ENCODE data around the gene IER3IP1.
"Not testable (repeated sequence)": the region's sequence is repeated elsewhere in the genome, so short reads cannot be mapped to it uniquely, and the experiment has no call there.

Gene IER3IP1, protein sequence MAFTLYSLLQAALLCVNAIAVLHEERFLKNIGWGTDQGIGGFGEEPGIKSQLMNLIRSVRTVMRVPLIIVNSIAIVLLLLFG

DNA sequence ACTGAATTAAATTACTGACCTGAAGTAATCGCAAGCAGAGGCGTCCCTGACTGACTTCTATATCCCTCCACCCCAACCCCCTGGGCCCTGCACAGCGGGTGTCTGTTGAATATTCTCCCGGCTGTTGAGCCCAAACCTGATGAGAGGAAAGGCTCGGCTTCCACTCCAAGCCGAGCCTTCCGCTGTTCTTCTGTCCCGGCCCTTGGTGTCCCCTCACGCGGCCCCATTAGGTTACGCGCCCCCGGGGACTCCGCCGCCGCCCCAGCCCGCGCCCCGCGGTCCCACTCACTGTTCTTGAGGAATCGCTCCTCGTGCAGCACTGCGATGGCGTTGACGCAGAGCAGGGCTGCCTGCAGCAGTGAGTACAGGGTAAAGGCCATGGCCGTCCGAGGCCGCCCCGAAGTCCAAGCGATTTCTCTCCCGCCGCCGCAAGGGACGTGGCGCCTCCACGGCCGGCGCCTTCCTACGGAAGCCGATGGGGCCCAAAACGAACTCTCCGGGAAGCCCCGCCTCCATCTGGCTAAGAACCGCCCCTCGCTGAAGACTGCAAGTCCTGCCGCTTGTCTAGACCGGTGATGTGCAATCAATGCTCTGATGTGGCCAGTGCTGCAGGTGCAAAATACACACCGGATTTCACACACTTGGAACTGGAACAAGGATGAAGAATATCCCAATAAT lies at the start of gene IER3IP1:
Gene IER3IP1, minus strand, starts transcription at position 467 of the 678 bp plus-strand sequence. Its CDS starts 87 bp downstream, at position 380.
- DNase-seq (ENCODE audit: low spot score), result peak; percentile 91

DNA sequence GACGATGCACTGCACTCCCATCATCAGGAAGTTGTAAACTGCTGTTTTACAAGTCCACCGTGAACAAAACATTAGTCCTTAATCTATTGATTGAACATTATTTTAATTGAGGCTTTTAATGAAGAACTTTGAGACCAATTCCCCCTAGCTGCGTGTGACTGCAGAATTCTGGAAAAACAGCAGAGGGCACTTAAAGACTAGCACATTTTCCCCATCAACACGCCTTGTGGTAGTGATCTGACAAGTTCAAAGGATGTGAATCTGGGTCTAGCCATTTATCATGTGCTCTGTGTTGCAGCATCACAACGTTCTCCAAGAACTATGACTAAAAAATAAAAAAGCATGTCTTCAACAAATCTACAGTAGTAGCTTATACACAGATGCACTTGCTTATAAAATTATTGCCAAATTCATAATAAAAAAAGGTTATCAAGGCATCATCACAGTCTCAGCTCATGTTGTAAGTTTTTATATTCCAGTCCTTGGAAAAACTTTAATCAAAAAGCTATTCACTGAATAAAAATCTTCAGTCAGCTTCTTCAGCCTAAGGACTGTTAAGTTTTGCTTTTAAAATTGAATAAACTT lies 39.5 kb upstream of the IER3IP1 start:
- peak; percentile 3 for DNase-seq (ENCODE audit: low spot score)

DNA sequence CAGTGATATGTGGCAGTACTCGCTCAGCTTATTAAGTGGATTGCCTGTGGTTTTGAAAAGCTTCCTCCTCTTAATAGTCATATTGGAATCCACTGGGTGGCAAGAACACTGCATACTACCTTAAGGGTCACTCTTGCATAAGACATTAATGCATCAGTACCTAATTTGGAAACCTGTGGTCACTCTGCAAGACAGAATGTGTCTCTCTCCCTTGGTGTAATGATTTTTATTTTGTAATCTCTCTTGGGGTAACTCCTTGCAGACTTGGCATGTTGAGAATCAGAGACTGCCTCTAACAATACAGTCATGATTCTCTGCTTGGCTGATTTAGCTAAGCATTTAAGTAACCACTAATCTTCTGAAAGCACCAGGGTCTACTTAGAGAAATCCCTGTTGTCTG lies 33.0 kb upstream of the IER3IP1 start:
- no peak for DNase-seq (ENCODE audit: low spot score)

DNA sequence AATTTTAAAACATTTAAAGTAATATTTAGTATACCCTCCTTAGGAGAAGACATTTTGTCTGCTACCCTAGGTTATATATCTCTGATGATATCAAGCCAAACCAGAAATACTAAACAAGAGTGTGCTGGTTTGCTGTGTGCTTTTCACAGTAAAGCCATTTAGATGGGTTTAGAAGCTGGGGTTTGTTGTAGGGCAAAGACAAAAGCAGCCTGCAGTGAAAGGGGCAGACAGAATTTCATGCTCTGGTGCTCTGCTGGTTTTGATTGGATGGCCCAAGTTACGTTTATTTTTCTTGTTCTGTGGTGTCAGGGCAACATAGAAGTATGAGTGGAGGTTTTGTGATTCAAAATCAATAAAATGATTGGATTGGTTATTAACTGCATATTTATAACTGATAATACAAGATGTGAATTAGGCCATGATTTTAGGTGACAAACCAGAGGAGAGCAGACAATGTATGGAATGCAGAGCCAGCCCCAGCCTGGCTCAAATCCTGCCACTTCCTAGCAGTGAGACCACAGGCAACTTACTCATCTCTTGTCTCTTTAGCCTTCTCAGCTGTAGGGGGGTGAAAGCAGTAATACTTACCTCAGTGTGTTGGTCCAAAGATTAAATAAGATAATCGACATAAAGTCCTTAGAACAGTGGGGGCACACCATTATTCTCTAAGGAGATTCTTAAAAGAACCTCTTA lies 30.9 kb upstream of the IER3IP1 start:
- DNase-seq (ENCODE audit: low spot score), result no peak

DNA sequence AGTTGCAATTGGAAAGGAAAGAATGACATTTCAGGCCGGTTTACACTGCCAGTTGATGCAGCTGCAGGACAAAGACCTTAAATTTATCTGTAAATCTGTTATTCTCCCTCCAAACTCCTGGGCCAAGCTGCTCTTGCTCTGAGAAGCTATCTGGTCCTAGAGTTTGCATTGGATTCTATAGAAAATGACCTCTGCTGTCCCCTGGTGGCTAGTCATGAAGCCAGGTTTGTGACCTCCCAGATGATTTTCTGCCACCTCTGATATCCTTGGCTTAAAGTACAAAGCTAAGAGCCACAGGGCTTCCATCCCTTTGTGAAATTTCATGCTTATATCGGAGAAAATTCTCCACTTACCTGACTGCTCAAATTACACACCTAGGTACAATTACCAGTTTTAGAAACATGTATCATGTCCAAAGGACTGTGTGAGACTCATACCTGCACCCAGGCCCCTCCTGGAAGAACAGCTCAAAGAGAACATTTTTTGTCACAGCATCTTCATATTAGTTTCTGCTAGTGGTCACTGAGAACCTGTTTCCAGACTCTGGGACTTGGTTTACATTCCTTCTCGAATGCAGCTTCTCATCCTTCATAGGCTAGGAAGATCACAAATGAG lies 28.9 kb upstream of the IER3IP1 start:
- DNase-seq (ENCODE audit: low spot score), result peak; percentile 41

DNA sequence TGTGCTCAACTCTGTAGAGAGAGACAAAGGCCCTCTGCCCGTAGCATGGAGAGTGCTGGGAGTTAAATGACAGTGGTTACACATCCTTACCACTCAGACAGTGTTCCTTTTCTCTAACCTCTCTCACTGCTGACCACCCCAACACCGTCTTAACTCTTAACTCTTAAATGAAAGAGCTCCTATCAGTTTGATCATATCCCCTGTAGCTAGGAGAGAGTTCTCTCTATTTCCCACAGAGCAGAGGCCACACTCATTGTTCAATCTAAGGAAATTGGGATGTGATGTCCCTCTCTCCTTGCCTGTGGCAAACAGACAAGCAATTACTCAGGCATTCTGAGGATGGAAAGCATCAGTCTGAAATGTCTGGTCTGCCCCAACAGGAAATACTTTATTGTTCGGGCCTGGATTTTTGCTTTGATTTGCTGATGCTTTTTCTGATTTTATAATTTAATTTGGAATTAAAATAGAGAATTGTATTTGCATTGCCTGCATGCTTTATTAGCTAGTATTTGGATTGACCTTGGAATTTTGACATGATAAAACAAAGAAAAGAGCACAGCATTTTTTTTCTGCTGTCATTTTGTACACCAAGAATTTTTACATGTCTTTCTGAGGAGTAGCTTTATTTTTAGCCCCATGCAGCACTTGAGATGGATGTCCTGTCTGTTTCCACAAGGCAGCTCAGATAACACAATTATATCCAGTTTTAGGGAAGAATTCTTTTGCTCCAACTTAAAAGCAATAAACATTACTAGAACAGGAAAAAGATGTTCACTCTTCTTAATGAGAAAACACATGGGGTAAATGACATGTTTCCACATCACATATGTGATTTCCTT lies 27.7 kb upstream of the IER3IP1 start:
- no peak for DNase-seq (ENCODE audit: low spot score)

DNA sequence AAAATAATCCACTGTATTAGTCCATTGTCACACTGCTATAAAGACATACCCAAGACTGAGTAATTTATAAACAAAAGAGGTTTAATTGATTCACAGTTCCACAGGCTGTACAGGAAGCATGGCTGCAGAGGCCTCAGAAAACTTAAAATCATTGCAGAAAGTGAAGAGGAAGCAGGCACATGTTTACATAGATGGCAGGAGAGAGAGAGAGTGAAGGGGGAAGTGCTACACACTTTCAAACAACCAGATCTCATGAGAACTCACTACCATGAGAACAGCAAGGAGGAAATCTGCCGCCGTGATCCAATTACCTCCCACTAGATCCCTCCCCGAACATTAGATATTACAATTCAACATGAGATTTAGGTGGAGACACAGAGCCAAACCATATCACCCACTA lies 19.8 kb upstream of the IER3IP1 start:
- DNase-seq (ENCODE audit: low spot score), result not testable (repeated sequence)

DNA sequence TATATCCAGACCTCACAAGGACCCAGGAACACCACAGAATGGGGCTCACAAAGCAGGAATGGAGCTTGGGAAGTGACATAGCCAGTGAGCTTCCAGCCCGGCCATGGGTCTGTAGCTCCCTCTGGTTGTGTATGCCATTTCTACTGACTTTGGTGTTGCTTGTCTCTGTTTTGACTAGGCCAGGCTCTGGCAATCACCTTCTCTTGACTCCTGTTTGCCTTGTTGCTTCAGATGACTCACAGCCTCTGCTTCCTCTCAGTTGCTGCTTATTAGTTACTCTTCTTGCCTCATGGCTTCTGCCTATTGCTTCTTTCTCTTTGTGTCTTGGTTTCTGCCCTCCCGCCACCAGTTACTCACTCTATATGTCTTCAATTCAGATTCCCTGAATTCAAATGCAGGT lies 15.8 kb upstream of the IER3IP1 start:
- DNase-seq (ENCODE audit: low spot score), result no peak

DNA sequence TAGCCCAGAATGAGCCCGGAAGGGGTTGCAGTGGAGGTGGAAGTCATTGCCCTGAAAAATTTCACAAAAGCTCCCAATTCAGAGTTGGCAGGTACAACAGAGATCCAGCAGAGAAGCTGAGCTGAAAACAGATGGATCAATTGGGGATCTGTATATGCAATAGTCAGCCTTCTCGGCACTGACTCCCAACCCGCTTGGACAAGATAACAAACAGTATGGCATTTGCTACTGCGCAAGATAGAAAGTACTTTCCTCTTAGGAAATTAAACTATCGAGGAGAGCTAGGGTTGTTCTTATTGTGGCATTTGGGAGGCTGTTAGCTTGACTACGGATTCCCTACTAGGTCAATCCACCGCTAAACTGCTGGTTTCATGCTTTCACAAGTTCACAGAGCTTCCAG lies 11.6 kb upstream of the IER3IP1 start:
- DNase-seq (ENCODE audit: low spot score), result no peak

DNA sequence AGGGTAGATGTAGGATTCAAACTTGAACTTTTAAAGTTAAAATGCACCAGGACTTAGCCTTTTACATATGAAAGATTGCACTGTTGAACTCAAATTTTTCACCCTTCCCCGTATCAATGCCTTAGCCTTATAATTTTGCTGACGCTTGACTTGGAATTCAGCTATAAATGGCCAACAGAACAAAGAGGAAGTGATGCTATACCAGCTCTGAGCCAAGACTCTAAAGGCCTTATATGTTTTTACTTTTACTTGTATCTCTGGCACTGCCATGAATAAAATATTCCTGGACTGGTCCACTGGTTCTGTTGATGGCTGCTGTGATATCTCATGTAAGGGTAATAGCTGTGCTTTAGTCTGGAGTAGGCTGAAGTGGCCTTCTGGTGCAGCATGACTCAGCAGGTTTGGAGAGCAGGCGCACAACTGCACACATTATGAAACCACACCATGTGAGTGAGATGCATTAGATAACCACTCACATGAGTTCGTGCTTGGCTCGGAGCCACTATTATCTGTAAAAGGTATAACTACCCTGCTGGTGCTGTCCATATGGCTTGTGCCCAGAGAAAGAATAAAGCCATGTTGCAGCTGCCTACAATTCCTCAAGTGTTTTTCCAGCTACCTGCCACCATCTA lies 8.4 kb upstream of the IER3IP1 start:
- DNase-seq (ENCODE audit: low spot score), result no peak

DNA sequence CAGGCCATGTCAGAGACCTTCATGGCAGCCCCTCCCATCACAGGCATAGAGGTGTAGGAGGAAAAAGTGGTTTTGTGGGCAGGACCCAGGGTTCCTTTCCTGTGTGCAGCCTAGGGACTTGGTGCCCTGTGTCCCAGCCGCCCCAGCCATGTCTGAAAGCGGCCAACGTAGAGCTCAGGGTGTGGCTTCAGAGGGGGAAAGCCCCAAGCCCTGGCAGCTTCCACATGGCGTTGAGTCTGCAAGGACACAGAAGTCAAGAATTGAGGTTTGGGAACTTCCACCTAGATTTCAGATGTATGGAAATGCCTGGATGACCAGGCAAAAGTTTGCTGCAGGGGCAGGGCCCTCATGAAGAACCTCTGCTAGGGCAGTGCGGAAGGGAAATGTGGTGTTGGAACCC lies 6.0 kb upstream of the IER3IP1 start:
- not testable (repeated sequence) for DNase-seq (ENCODE audit: low spot score)

DNA sequence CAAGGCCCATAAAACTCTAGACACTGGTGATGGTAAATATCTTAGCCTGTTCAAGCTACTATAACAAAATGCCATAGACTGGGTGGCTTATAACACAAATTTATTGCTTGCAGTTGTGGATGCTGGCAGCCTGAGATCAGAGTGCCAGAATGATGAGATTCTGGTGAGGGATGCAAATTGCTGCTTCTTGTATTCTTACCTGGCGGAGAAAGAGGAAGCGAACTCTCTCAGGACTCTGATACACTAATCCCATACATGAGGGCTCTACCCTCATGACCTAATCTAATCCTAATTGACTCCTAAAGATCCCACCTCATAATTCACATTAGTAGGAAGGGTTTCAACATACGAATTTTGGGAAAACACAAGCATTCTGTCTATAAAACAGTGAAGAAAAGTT lies 4.6 kb upstream of the IER3IP1 start:
- no peak for DNase-seq (ENCODE audit: low spot score)

DNA sequence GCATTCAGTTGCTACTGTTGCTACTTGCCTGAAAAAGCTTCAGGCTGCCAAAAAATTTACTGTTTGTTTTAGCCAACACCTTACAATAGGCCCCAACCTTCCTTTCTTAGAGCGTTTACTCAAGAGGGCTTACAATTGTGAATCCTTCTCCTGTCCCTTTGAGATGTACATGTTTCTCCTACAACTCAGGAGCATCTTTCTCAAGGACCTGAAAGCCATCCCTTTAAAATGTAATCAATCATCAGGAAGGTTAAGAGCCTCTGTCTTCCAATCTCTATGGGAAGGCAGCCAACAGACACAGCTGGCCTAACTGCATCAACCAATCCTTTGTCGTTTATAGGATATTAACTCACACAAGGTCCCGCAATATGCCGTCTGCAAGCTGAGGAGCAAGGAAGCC lies 3.4 kb upstream of the IER3IP1 start:
- no peak for DNase-seq (ENCODE audit: low spot score)

DNA sequence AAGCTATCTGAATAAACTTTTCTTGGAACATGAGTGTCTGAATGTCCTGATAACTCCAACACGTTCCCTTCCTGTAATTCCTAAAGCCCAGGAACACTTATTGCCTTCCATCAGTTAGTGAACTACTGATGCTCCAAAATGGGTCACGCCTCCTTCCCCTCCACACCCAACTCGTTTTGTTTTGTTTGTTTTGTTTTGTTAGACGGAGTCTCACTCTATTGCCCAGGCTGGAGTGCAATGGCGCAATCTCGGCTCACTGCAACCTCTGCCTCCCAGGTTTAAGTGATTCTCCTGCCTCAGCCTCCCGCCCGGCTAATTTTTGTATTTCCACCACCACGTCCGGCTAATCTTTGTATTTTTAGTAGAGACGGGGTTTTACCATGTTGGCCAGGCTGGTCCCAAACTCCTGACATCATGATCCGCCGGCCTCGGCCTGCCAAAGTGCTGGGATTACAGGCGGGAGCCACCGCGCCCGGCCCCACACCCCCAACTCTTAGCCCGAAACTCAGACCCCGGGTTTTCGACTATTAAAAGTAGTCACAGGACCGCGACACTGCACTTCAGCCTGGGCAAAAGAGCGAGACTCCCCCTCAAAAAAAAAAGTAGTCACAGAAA lies 774 bp downstream of the IER3IP1 start:
- no peak for DNase-seq (ENCODE audit: low spot score)

DNA sequence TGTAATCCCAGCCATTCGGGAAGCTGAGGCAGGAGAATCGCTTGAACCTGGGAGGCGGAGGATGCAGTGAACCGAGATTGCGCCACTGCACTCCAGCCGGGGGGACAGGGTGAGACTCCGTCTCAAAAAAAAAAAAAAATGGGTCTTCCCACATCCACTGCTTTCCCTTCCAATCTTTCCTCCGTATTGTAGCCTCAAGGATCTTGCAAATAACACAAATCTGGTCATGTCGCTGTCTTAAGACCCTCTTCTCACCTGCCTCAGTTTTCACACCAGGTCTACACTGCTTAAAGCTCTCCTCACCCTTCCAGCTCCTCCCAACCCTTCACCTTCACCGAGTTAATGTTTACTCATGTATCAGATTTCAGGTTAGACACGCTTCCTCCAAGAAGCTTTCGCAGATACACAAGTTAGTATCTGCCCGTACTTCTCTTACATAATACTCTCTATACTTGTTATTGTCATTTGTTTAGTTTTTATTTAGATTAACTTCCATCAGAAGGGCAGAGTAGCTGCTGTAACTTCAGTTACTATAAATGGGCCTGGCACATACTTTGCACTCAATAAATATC lies 1.5 kb downstream of the IER3IP1 start:
- no peak for DNase-seq (ENCODE audit: low spot score)

DNA sequence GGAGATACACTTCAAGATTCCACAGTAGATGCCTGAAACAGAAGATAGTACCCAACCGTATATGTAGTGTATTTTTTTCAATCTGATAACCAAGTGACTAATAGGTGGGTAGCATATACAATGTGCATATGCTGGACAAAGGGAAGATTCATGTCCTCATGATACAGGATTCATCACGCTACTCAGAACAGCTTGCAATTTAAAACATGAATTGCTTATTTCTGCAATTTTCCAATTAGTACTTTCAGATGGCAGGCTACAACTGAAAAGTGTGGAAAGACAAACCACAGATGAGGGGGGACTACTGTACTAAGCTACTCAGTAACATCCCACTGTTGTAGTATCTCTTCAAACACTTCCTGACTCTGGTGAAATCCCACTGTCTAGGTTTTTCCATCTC lies 3.7 kb downstream of the IER3IP1 start:
- DNase-seq (ENCODE audit: low spot score), result no peak

DNA sequence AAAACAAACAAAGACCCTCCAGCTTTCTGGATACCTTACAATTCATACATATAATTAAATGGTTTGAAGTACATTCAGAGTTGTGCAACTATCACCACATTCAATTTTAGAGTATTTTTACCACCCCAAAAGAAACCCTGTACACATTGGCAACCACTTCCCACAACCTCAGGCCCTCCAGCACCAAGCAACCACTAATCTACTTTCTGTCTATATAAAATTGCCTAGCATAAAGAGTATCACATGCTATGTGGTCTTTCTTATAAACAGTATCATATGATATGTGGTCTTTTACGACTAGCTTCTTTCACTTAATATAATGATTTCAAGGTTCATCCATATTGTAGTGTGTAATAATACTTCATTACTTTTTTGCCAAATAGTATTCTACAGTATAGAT lies 7.3 kb downstream of the IER3IP1 start:
- no peak for DNase-seq (ENCODE audit: low spot score)

DNA sequence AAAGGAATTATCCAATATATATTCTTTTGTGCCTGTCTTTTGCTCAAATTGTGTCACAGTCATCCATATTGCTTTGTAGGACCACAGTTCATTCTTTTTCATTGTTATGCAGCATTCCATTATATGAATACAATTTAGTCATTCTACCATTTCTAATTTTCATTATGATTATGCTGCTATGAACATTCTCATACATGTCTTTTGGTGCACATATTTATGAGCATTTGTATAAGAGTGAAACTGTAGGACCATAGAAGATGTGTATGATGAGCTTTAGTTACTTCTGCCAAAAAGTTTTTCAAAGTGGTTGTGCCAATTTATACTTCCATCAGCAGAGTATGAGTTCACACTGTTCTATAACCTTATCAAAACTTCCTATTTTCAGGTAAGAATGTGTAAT lies 7.7 kb downstream of the IER3IP1 start:
- no peak for DNase-seq (ENCODE audit: low spot score)

DNA sequence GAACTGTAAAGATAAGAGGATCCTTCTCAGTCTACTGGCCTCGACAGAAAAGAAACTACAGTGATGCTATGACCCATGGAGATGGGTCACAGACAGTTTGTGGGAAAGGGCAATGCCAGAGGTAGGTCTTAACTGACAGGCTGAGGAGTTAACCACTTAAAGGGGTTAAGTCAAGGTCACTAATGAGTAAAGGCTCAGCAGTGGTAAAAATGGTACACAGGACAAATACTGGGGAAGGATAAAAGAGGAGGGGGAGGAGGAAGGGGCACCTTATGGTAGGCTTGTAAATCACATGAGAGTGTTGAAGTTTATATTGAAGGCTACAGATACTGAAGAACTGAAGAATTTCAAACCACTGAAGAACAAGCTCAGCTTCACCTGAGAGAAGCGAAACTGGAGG lies 9.9 kb downstream of the IER3IP1 start:
- DNase-seq (ENCODE audit: low spot score), result no peak

DNA sequence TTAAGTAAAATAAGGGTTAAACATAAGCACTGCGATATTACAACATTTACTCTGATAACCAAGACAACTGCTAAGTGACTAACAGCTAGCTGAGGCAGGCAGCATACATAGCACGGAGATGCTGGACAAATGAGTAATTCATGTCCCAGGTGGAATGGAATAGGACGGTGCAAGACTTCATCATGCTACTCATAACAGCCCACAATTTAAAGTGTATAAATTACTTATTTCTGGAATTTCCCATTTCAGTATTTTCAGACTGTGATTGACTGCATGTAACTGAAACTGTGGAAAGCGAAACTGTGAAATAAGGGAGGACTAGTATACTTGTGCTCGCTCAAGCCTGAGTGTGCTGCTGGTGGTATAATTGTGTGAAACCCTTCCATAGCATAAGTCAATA lies 12.9 kb downstream of the IER3IP1 start:
- no peak for DNase-seq (ENCODE audit: low spot score)

DNA sequence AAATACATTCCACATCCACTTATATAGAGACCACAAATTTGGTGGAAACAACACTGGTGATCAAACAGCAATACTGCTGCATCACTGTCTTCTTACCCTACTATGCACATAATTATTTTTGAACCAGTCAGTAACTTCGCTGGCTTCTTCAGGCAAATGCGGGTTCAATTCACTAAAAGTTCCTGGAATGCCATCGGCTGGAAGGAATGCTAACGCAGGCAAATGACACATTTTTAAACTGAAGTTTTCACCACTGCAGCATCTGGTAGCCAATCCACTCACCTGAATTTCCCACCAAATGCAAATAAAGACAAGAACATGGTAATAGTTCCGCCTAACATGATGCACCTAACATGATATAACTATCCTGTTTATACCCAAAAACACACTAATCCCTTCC lies 15.9 kb downstream of the IER3IP1 start:
- no peak for DNase-seq (ENCODE audit: low spot score)
